ENCODE measurements around the gene COLEC11.

- no peak for TF ChIP-seq ZFP3 (CRISPR knock-in tag; IDR thresholded peaks at IDR 0.05)
- no peak for TF ChIP-seq ZNF565 (CRISPR knock-in tag; conservative IDR thresholded peaks at IDR 0.05; ENCODE audit: low read depth)
- no peak for TF ChIP-seq ARNTL (CRISPR knock-in tag; IDR thresholded peaks at IDR 0.05; ENCODE audit: borderline replicate concordance, low read depth)
- no peak for TF ChIP-seq ZFP30 (CRISPR knock-in tag; IDR thresholded peaks at IDR 0.05)
- TF ChIP-seq CREB5 (CRISPR knock-in tag; IDR thresholded peaks at IDR 0.05; ENCODE audit: low read depth), result 0 out of 2 replicates have a peak, but pooled peaks have one; percentile 32
- TF ChIP-seq PPARA (CRISPR knock-in tag; IDR thresholded peaks at IDR 0.05; ENCODE audit: borderline replicate concordance), result no peak
- no peak for TF ChIP-seq PATZ1 (CRISPR knock-in tag; IDR thresholded peaks at IDR 0.05; ENCODE audit: borderline replicate concordance)
- peak; percentile 37; the same call in 1 of the 2 replicates for TF ChIP-seq SNAI2 (CRISPR knock-in tag; IDR thresholded peaks at IDR 0.05)
These were observed 31.4 kb downstream of the COLEC11 start for GRCh38 chr2:3626118-3626811.
